C4-2B (cell line): ENCODE results near the gene TFAP2C.

Experiments
- H3K27ac ChIP-seq: fragments of 450-650 bp; 2 replicates; pipeline ENCODE4 v1.5.1; 2017
- CTCF ChIP-seq: fragments of 450-650 bp; conservative IDR thresholded peaks from 2 replicates; pipeline ENCODE4 v1.5.1; 2017; ENCODE audit warnings: mild to moderate bottlenecking
- ZFX ChIP-seq: fragments of 450-650 bp; IDR thresholded peaks from 2 replicates; pipeline ENCODE4 v1.6.1; 2017

TFAP2C gene

GRCh38 chr20:56628873-56629463 lies at the start of gene TFAP2C:
TFAP2C (plus strand) TSS chr20:56629306; CDS start chr20:56629545, 239 bp downstream.
- peak within 1 kb of the TSS; percentile 92 for H3K27ac ChIP-seq
- no peak for TF ChIP-seq ZFX

- H3K27ac ChIP-seq: no peak overlapping the region
- no peak for TF ChIP-seq ZFX
- TF ChIP-seq CTCF: no peak
Observed at GRCh38 chr20:56580226-56580625, 48.9 kb upstream of the TFAP2C start.

GRCh38 chr20:56581701-56582100 lies 47.4 kb upstream of the TFAP2C start:
- no peak overlapping the region for H3K27ac ChIP-seq
- no peak for TF ChIP-seq ZFX
- no peak for TF ChIP-seq CTCF

- H3K27ac ChIP-seq: no peak overlapping the region
- TF ChIP-seq ZFX (no peak), CTCF (no peak)
Observed at GRCh38 chr20:56582542-56582941, 46.6 kb upstream of the TFAP2C start.

- no peak overlapping the region for H3K27ac ChIP-seq
- TF ChIP-seq ZFX: no peak
- TF ChIP-seq CTCF: no peak
Observed at GRCh38 chr20:56584916-56585315, 44.2 kb upstream of the TFAP2C start.

- no peak overlapping the region for H3K27ac ChIP-seq
- TF ChIP-seq CTCF (no peak), ZFX (no peak)
Observed at GRCh38 chr20:56587307-56588041, 41.6 kb upstream of the TFAP2C start.

- TF ChIP-seq CTCF: no peak
- no peak overlapping the region for H3K27ac ChIP-seq
Observed at GRCh38 chr20:56588996-56589395, 40.1 kb upstream of the TFAP2C start.

GRCh38 chr20:56589633-56590032 lies 39.5 kb upstream of the TFAP2C start:
- no peak overlapping the region for H3K27ac ChIP-seq
- no peak for TF ChIP-seq ZFX
- no peak for TF ChIP-seq CTCF
